ENCODE results near the gene TMEM150A. TPM values are rescaled to one million over a fixed set of nuclear protein-coding genes. Genes with fewer than 3 reads are reported as not detected.

TMEM150A gene
- total and polyA plus RNA-seq, 2 of the 13 experiments (the other 11 are each of a cell fraction or from before 2014, with no cell fraction given), result 30.1 to 70.4 TPM

DNA sequence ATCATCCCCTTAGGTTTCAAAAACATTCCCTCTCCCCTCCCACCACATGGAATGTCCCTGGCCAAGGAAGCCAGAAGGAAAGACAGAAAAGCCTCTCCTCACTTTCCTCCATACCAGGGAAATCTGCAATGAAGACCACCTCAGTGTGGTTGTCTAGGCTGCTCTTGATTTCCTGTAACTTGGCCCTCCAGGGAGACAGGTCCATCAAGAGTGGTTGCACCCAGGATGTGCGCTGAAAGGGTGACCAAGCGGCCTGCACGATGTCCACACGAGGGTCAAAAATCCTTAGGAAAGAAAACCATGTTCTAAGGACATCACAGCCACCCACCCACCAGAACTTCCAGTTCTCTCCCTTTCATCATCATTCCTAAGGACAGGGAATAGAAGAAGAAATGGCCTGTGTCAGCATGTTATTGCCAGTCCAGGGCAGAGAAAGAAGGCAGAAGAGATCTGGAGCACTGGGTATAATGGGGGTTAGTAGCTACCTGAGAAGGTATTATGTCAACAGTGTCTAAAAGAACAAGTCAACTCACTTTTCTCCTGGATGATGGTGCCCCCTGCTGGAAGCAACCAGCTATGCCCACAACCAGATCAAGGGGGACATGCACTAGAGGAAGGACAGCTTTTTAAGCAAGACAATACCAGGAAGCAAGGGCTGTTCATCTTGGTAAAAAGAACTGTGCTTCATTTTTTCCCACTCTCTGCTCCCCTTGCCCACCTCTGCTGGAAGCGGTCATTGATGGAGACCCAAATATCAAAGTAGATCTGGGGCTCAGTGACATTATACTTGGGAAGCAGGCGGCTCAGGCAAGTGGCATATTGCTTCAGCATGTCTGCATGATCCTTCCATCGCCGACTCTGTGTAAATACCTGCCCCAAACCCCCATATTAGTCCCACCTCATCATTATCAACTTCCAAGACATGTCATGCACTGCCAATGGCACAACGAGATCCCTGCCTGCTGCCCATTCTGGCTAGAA, 50.5 kb downstream of the TMEM150A start (continued):
- TF ChIP-seq NFATC3 (CRISPR knock-in tag; IDR thresholded peaks at IDR 0.05) (no peak), TBX2 (CRISPR knock-in tag; IDR thresholded peaks at IDR 0.05; ENCODE audit: borderline replicate concordance) (peak; percentile 27; the same call in 1 of the 2 replicates), TOPORS (CRISPR knock-in tag; IDR thresholded peaks at IDR 0.05) (0 out of 2 replicates have a peak, but pooled peaks have one; percentile 38), BRCA1 (CRISPR knock-in tag; IDR thresholded peaks at IDR 0.05) (no peak), YY1 (IDR thresholded peaks at IDR 0.05; ENCODE audit: insufficient read depth, insufficient replicate concordance, low read depth, low read length) (no peak), SUZ12 (IDR thresholded peaks at IDR 0.05; ENCODE audit: low read depth, low read length) (no peak), ZNF496 (CRISPR knock-in tag; IDR thresholded peaks at IDR 0.05; ENCODE audit: insufficient replicate concordance) (no peak), PAX8 (CRISPR knock-in tag; IDR thresholded peaks at IDR 0.05; ENCODE audit: borderline replicate concordance) (no peak), FIP1L1 (IDR thresholded peaks at IDR 0.05; ENCODE audit: borderline replicate concordance, insufficient read depth, low read depth, low read length) (no peak), TGIF2 (CRISPR knock-in tag; IDR thresholded peaks at IDR 0.05) (no peak), TRIM24 (CRISPR knock-in tag; IDR thresholded peaks at IDR 0.05) (no peak), CENPT (CRISPR knock-in tag; IDR thresholded peaks at IDR 0.05; ENCODE audit: low read depth) (no peak), JUND (CRISPR knock-in tag; IDR thresholded peaks at IDR 0.05) (no peak), ZFAT (CRISPR knock-in tag; conservative IDR thresholded peaks at IDR 0.05) (no peak)
- TF ChIP-seq, protein P1, sequence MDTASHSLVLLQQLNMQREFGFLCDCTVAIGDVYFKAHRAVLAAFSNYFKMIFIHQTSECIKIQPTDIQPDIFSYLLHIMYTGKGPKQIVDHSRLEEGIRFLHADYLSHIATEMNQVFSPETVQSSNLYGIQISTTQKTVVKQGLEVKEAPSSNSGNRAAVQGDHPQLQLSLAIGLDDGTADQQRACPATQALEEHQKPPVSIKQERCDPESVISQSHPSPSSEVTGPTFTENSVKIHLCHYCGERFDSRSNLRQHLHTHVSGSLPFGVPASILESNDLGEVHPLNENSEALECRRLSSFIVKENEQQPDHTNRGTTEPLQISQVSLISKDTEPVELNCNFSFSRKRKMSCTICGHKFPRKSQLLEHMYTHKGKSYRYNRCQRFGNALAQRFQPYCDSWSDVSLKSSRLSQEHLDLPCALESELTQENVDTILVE (CRISPR knock-in tag; IDR thresholded peaks at IDR 0.05), result peak; percentile 58; the same call in 1 of the 2 replicates
- TF ChIP-seq, protein P2, sequence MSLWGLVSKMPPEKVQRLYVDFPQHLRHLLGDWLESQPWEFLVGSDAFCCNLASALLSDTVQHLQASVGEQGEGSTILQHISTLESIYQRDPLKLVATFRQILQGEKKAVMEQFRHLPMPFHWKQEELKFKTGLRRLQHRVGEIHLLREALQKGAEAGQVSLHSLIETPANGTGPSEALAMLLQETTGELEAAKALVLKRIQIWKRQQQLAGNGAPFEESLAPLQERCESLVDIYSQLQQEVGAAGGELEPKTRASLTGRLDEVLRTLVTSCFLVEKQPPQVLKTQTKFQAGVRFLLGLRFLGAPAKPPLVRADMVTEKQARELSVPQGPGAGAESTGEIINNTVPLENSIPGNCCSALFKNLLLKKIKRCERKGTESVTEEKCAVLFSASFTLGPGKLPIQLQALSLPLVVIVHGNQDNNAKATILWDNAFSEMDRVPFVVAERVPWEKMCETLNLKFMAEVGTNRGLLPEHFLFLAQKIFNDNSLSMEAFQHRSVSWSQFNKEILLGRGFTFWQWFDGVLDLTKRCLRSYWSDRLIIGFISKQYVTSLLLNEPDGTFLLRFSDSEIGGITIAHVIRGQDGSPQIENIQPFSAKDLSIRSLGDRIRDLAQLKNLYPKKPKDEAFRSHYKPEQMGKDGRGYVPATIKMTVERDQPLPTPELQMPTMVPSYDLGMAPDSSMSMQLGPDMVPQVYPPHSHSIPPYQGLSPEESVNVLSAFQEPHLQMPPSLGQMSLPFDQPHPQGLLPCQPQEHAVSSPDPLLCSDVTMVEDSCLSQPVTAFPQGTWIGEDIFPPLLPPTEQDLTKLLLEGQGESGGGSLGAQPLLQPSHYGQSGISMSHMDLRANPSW (CRISPR knock-in tag; IDR thresholded peaks at IDR 0.05; ENCODE audit: borderline replicate concordance), result no peak
- TF ChIP-seq, protein P3, sequence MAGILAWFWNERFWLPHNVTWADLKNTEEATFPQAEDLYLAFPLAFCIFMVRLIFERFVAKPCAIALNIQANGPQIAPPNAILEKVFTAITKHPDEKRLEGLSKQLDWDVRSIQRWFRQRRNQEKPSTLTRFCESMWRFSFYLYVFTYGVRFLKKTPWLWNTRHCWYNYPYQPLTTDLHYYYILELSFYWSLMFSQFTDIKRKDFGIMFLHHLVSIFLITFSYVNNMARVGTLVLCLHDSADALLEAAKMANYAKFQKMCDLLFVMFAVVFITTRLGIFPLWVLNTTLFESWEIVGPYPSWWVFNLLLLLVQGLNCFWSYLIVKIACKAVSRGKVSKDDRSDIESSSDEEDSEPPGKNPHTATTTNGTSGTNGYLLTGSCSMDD (CRISPR knock-in tag; IDR thresholded peaks at IDR 0.05), result no peak
- TF ChIP-seq, protein P4, sequence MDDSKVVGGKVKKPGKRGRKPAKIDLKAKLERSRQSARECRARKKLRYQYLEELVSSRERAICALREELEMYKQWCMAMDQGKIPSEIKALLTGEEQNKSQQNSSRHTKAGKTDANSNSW (CRISPR knock-in tag; IDR thresholded peaks at IDR 0.05; ENCODE audit: borderline replicate concordance), result no peak
- TF ChIP-seq, protein P5, sequence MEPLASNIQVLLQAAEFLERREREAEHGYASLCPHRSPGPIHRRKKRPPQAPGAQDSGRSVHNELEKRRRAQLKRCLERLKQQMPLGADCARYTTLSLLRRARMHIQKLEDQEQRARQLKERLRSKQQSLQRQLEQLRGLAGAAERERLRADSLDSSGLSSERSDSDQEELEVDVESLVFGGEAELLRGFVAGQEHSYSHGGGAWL (CRISPR knock-in tag; IDR thresholded peaks at IDR 0.05), result no peak
- TF ChIP-seq, protein P6, sequence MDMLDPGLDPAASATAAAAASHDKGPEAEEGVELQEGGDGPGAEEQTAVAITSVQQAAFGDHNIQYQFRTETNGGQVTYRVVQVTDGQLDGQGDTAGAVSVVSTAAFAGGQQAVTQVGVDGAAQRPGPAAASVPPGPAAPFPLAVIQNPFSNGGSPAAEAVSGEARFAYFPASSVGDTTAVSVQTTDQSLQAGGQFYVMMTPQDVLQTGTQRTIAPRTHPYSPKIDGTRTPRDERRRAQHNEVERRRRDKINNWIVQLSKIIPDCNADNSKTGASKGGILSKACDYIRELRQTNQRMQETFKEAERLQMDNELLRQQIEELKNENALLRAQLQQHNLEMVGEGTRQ (IDR thresholded peaks at IDR 0.05; ENCODE audit: low read depth, low read length), result no peak
- TF ChIP-seq, protein P6 (CRISPR knock-in tag; IDR thresholded peaks at IDR 0.05; ENCODE audit: borderline replicate concordance), result no peak
